Caco-2 (cell line): ENCODE data around the gene CDH2. TPM values are rescaled to one million over a fixed set of nuclear protein-coding genes. Genes with fewer than 3 reads are reported as not detected.

ENCODE experiments used
- BruUV-seq: library from RNA; stranded (reverse); fragments of 400-500 nt; replicated peaks from 2 replicates; lab custom pipeline; 2021; lab: Mats Ljungman, UMichigan
- CTCF ChIA-PET: fragments of 300-600 bp; sonication (Branson Sonifier 250); formaldehyde crosslinking; loops from one replicate; lab custom pipeline; 2022; ENCODE audit warnings: antibody characterized with exemption; lab: Charles Lee
- POLR2A ChIA-PET: fragments of 300-600 bp; sonication (Branson Sonifier 250); formaldehyde crosslinking; loops from one replicate; lab custom pipeline; 2022; ENCODE audit warnings: antibody characterized with exemption; lab: Charles Lee
- DNase-seq, 2 experiments: peaks; one replicate each; pipeline versions ENCODE4 v3.0.0 to v3.0.0-alpha.2; 2020 to 2022
- H3K27me3 ChIP-seq: replicated peaks from 2 replicates; pipeline ENCODE4 v1.6.0; 2011; ENCODE audit warnings: low read length; ENCODE audit not compliant: control insufficient read depth, insufficient read depth
- H3K36me3 ChIP-seq: 2 replicates; pipeline ENCODE4 v1.5.1; 2011; ENCODE audit warnings: low read length; ENCODE audit not compliant: control insufficient read depth, insufficient read depth
- H3K4me1 ChIP-seq: fragments of 250-450 bp; sonication (Bioruptor Pico); 2 replicates; pipeline ENCODE4 v1.5.1; 2020; ENCODE audit warnings: mild to moderate bottlenecking
- H3K4me3 ChIP-seq: 2 replicates; pipeline ENCODE4 v1.5.1; 2011; ENCODE audit warnings: low read depth, mild to moderate bottlenecking, control low read depth, low read length
- H3K9me3 ChIP-seq: fragments of 250-450 bp; sonication (Bioruptor Pico); 2 replicates; pipeline ENCODE4 v1.5.1; 2020; ENCODE audit warnings: mild to moderate bottlenecking, moderate library complexity
- H3K27ac Mint-ChIP-seq: one replicate; pipeline ENCODE4 v1.8.0; 2022; ENCODE audit warnings: mixed read lengths; ENCODE audit not compliant: unreplicated experiment
- H3K27me3 Mint-ChIP-seq: one replicate; pipeline ENCODE4 v1.8.0; 2022; ENCODE audit warnings: mixed read lengths; ENCODE audit not compliant: insufficient read depth, unreplicated experiment
- H3K36me3 Mint-ChIP-seq: one replicate; pipeline ENCODE4 v1.8.0; 2022; ENCODE audit warnings: mild to moderate bottlenecking, mixed read lengths; ENCODE audit not compliant: insufficient read depth, unreplicated experiment
- H3K4me1 Mint-ChIP-seq: one replicate; pipeline ENCODE4 v1.8.0; 2022; ENCODE audit warnings: low read depth, mixed read lengths; ENCODE audit not compliant: unreplicated experiment
- H3K4me3 Mint-ChIP-seq: one replicate; pipeline ENCODE4 v1.8.0; 2022; ENCODE audit warnings: mild to moderate bottlenecking, moderate library complexity, mixed read lengths; ENCODE audit not compliant: unreplicated experiment
- H3K9me3 Mint-ChIP-seq: one replicate; pipeline ENCODE4 v1.8.0; 2022; ENCODE audit warnings: mixed read lengths; ENCODE audit not compliant: unreplicated experiment
- CTCF ChIP-seq, 2 experiments: fragments of 200-600 bp in 1 of 2; IDR thresholded peaks; 1 replicate in 1 of 2; 2 replicates in 1 of 2; pipeline versions ENCODE4 v1.5.1 to v1.8.0; 2011 to 2022; ENCODE audit warnings: antibody characterized with exemption in 1 of 2, control low read depth in 1 of 2, inconsistent platforms in 1 of 2, low read depth in 1 of 2, low read length in 1 of 2, mild to moderate bottlenecking in 1 of 2, moderate library complexity in 1 of 2; ENCODE audit not compliant: insufficient read depth in 1 of 2, severe bottlenecking in 1 of 2, unreplicated experiment in 1 of 2
- intact Hi-C: fragments of 100-400 bp; cut with micrococcal nuclease; formaldehyde crosslinking; loops from one replicate; pipeline ENCODE4 v1.10.0; 2022; ENCODE audit not compliant: unreplicated experiment
- total RNA-seq: library from RNA; stranded (reverse); gene quantifications from 2 replicates; pipeline ENCODE4 v1.2.3, GENCODE V29; 2022

Gene CDH2
- total RNA-seq, 1 experiment from 2014 or later = 1.4 TPM

DNA sequence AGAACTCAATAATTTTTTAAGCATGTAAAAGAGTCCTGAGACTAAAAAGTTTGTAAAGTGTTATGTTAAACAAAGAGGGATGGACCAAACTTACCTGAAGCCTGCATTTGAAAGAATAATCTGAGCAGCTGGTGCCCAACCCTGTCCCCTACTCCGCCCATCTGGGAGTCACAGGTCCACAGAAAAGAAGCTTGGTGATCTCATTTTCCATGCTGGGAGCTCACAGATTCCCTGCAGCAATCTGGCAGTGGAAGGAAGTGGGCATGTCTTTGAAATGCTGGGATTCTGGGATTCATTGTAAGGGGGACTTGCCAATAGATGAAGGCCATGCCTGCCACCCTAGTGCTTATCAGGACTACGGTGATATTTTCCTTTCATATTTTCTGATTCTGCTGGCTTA, 17.9 kb downstream of the CDH2 start:
- DNase-seq = no peak
- BruUV-seq = no TSS peak
- Histone ChIP-seq H3K9me3 (no peaks in the 10 kb centered on the region), H3K4me1 (peaks cover 22% of the 10 kb centered on the region), H3K27me3 (no peaks in the 10 kb centered on the region), H3K4me3 (no peak overlapping the region), H3K36me3 (no peaks in the 10 kb centered on the region)
- TF ChIP-seq CTCF (IDR thresholded peaks at IDR 0.05; ENCODE audit: insufficient read depth in 1 of 2, low read depth in 1 of 2, low read length in 1 of 2, severe bottlenecking in 1 of 2, unreplicated experiment in 1 of 2) = no peak
- no peaks in the 10 kb centered on the region for H3K9me3 Mint-ChIP-seq
- H3K36me3 Mint-ChIP-seq = no peaks in the 10 kb centered on the region
- no peak overlapping the region for H3K4me3 Mint-ChIP-seq
- ChIA-PET CTCF (no interaction called here), POLR2A (no interaction called here)
- peaks cover 14% of the 10 kb centered on the region for H3K4me1 Mint-ChIP-seq
- no peak overlapping the region for H3K27ac Mint-ChIP-seq
- no peaks in the 10 kb centered on the region for H3K27me3 Mint-ChIP-seq
- intact Hi-C loops = no loop called here

GRCh38 chr18:28158083-28158581, 18.8 kb downstream of the CDH2 start:
- intact Hi-C loops = no loop called here
- no peak for DNase-seq
- Mint-ChIP-seq H3K4me3 (no peak overlapping the region), H3K4me1 (peaks cover 16% of the 10 kb centered on the region), H3K27ac (no peak overlapping the region), H3K36me3 (no peaks in the 10 kb centered on the region), H3K9me3 (no peaks in the 10 kb centered on the region), H3K27me3 (no peaks in the 10 kb centered on the region)
- BruUV-seq = no TSS peak
- Histone ChIP-seq H3K36me3 (no peaks in the 10 kb centered on the region), H3K4me3 (no peak overlapping the region), H3K27me3 (no peaks in the 10 kb centered on the region), H3K9me3 (no peaks in the 10 kb centered on the region), H3K4me1 (peaks cover 22% of the 10 kb centered on the region)
- no peak for TF ChIP-seq CTCF (IDR thresholded peaks at IDR 0.05; ENCODE audit: insufficient read depth in 1 of 2, low read depth in 1 of 2, low read length in 1 of 2, severe bottlenecking in 1 of 2, unreplicated experiment in 1 of 2)
- CTCF ChIA-PET = no interaction called here
- POLR2A ChIA-PET = no interaction called here

- no TSS peak for BruUV-seq
- Histone ChIP-seq H3K4me1 (no peaks in the 10 kb centered on the region), H3K4me3 (no peak overlapping the region), H3K9me3 (no peaks in the 10 kb centered on the region), H3K27me3 (no peaks in the 10 kb centered on the region), H3K36me3 (no peaks in the 10 kb centered on the region)
- Mint-ChIP-seq H3K27me3 (no peaks in the 10 kb centered on the region), H3K4me3 (no peak overlapping the region), H3K4me1 (peaks cover 9% of the 10 kb centered on the region), H3K27ac (no peak overlapping the region), H3K9me3 (no peaks in the 10 kb centered on the region), H3K36me3 (no peaks in the 10 kb centered on the region)
- CTCF ChIA-PET = no interaction called here
- no peak for TF ChIP-seq CTCF (IDR thresholded peaks at IDR 0.05; ENCODE audit: insufficient read depth in 1 of 2, low read depth in 1 of 2, low read length in 1 of 2, severe bottlenecking in 1 of 2, unreplicated experiment in 1 of 2)
- DNase-seq = no peak
- POLR2A ChIA-PET = no interaction called here
- intact Hi-C loops = no loop called here
Measured at GRCh38 chr18:28153485-28154065, 23.4 kb downstream of the CDH2 start.
